Activated CD4-positive, alpha-beta memory T cell treated with anti-CD3 and anti-CD28 coated beads for 36 hours (primary cell): ENCODE measurements around the gene VMAC. TPM values are rescaled to one million over a fixed set of nuclear protein-coding genes. Genes with fewer than 3 reads are reported as not detected.

Source experiments
- CTCF ChIA-PET: fragments of 350-600 bp; sonication (Branson Sonifier 250); formaldehyde crosslinking; loops from one replicate; lab custom pipeline; 2021; ENCODE audit warnings: antibody characterized with exemption, inconsistent platforms; lab: Charles Lee
- POLR2A ChIA-PET: fragments of 350-600 bp; sonication (Branson Sonifier 250); formaldehyde crosslinking; loops from one replicate; lab custom pipeline; 2021; ENCODE audit warnings: antibody characterized with exemption; lab: Charles Lee
- DNase-seq: peaks from one replicate; pipeline ENCODE4 v3.0.0-alpha.2; 2020
- H3K27ac Mint-ChIP-seq: one replicate; pipeline ENCODE4 v1.8.0; 2021; ENCODE audit warnings: mixed read lengths
- H3K27me3 Mint-ChIP-seq: one replicate; pipeline ENCODE4 v1.8.0; 2021; ENCODE audit warnings: mixed read lengths
- H3K36me3 Mint-ChIP-seq: one replicate; pipeline ENCODE4 v1.8.0; 2021; ENCODE audit warnings: mixed read lengths
- H3K4me1 Mint-ChIP-seq: one replicate; pipeline ENCODE4 v1.8.0; 2021; ENCODE audit warnings: low read depth, mixed read lengths
- H3K4me3 Mint-ChIP-seq: one replicate; pipeline ENCODE4 v1.8.0; 2021; ENCODE audit warnings: mild to moderate bottlenecking, mixed read lengths
- H3K9me3 Mint-ChIP-seq: one replicate; pipeline ENCODE4 v1.8.0; 2021; ENCODE audit warnings: mixed read lengths
- intact Hi-C: fragments of 100-400 bp; cut with micrococcal nuclease; formaldehyde crosslinking; loops from one replicate; pipeline ENCODE4 v1.15.1; 2023
- total RNA-seq, 2 experiments: library from RNA; stranded (reverse); gene quantifications; one replicate each; pipeline ENCODE4 v1.2.3, GENCODE V29; 2021

The VMAC gene
- total RNA-seq, 2 experiments from 2014 or later, result 2.9 to 3.3 TPM

DNA sequence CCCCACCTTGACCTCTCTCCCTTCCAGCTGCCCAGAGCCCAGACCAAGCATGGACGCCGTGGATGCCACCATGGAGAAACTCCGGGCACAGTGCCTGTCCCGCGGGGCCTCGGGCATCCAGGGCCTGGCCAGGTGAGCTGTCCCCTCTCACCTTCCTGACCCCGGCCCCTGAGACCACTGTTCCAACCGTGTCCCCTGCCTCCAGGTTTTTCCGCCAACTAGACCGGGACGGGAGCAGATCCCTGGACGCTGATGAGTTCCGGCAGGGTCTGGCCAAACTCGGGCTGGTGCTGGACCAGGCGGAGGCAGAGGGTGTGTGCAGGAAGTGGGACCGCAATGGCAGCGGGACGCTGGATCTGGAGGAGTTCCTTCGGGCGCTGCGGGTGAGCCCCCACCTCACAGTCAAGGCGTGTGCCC is 9.7 kb downstream of the VMAC start:
- no peaks in the 10 kb centered on the region for H3K9me3 Mint-ChIP-seq
- H3K4me1 Mint-ChIP-seq, result no peaks in the 10 kb centered on the region
- H3K36me3 Mint-ChIP-seq, result peaks cover 5% of the 10 kb centered on the region
- H3K27ac Mint-ChIP-seq, result no peak overlapping the region
- H3K27me3 Mint-ChIP-seq, result no peaks in the 10 kb centered on the region
- ChIA-PET CTCF (no interaction called here), POLR2A (no interaction called here)
- no peak overlapping the region for H3K4me3 Mint-ChIP-seq
- intact Hi-C loops, result no loop called here
- DNase-seq, result no peak

DNA sequence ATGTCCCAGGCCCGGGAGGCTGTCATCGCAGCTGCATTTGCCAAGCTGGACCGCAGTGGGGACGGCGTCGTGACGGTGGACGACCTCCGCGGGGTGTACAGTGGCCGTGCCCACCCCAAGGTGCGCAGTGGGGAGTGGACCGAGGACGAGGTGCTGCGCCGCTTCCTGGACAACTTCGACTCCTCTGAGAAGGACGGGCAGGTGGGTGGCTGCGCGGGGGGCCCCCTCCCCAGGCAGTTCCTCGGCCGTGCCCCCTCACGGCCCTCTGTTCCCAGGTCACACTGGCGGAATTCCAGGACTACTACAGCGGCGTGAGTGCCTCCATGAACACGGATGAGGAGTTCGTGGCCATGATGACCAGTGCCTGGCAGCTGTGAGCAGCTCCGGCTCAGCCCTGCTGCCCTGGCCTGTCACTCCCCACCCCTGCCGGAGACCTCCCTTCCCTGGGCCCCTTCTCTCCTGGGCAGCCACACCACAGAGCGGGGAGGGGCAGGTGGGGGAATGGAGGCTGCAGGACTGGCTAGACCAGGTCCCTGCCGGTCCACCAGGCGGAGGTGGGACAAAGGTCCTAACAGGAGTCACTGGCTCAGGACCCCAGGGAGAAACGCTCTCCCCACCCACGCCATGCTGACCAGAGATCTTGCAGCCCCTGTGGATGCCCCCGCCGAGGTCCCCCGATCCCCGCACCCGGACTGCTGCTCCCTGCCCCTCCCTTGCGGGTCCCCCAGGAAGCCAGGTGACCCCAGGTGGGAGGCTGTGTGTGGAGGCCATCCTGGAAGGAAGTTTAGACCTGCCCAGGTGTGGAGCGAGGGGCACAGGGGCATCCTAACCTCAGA is 10.5 kb downstream of the VMAC start:
- intact Hi-C loops, result no loop called here
- no peaks in the 10 kb centered on the region for H3K4me1 Mint-ChIP-seq
- no peaks in the 10 kb centered on the region for H3K27me3 Mint-ChIP-seq
- no peak overlapping the region for H3K27ac Mint-ChIP-seq
- H3K9me3 Mint-ChIP-seq, result no peaks in the 10 kb centered on the region
- no peak for DNase-seq
- no peak overlapping the region for H3K4me3 Mint-ChIP-seq
- ChIA-PET POLR2A (no interaction called here), CTCF (no interaction called here)
- peaks cover 5% of the 10 kb centered on the region for H3K36me3 Mint-ChIP-seq

DNA sequence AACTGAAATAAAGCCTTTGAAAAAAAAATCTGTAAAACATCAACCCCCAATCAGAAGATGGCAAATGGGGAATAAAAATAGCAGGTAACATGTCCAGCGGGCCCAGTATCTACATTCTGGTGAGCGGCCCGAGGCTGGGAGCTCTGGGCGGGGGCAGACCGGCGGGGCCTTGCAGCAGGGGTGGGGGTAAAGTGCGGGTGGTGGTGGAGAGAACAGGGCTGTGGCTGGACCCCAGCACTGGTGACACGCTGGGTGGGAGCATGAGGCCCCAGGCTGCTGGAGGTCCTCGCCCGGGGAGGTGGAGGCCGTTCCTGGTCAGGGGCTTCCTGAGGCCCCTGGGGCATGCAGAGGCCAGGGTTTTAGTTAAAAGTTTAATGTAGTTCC is 11.1 kb downstream of the VMAC start:
- no peak for DNase-seq
- intact Hi-C loops, result no loop called here
- Mint-ChIP-seq H3K4me1 (no peaks in the 10 kb centered on the region), H3K27ac (no peak overlapping the region), H3K4me3 (no peak overlapping the region), H3K36me3 (peaks cover 5% of the 10 kb centered on the region), H3K9me3 (no peaks in the 10 kb centered on the region), H3K27me3 (no peaks in the 10 kb centered on the region)
- ChIA-PET CTCF (no interaction called here), POLR2A (no interaction called here)

DNA sequence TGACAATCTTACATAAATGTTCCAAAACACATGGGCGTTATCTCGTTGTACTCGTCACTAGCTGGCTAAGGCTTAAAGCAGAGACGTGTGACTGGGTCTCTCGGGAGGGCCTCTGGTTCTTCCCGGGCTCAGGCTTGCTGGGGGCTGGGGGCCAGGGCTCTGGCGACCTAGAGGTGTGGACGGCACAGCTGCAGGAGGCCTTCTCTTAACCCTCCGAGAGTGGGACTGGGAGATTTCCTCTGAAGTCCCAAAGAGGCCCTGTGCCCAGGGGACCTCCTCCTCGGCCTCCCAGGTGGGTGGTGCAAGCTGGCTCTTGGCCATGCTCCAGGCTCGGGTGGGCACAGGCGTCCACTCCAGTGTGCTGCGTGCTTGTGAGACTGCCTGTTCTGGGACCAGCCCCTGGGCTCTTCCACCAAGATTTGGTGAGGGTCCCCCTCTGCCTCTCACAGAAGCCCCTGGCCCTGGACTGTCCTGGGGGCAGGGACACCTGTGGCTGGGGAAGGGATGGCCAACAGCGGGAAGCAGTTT is 11.6 kb downstream of the VMAC start:
- Mint-ChIP-seq H3K27ac (no peak overlapping the region), H3K9me3 (no peaks in the 10 kb centered on the region), H3K27me3 (no peaks in the 10 kb centered on the region), H3K36me3 (peaks cover 5% of the 10 kb centered on the region), H3K4me1 (no peaks in the 10 kb centered on the region), H3K4me3 (no peak overlapping the region)
- intact Hi-C loops, result no loop called here
- ChIA-PET CTCF (no interaction called here), POLR2A (no interaction called here)
- DNase-seq, result no peak

DNA sequence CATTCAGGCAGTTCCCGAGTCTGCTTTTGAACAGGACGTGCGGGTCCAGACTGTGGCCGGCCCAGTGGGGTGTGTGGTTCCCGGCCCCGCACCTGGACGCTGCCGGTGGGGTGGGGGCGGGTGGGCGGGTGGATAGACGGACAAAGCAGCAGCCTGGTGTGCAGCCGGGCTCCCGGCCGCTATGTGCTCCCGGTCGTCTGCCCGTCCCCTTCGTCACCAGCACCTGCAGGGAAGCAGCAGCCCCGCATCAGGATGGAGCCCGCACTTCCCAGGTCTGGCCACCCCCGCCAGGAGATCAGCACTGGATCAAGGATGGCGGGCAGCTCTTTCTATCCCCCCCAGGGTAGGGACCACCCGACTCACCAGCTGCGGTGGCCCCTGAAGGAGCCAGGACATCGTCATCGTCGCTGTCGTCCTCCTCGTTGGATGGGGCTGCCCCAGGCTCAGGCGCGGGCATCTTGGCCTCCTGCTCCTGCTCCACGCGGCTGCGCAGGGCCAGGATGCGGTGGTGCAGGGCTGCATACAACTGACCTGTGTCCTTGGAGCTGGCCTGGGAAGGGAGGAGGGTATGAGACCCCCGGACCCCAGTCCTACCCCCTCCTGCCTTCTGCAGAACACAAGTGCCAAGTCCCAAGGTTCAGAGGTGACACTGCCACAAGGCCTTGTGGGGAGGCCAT is 12.9 kb downstream of the VMAC start:
- Mint-ChIP-seq H3K27ac (no peak overlapping the region), H3K9me3 (no peaks in the 10 kb centered on the region), H3K4me3 (no peak overlapping the region), H3K36me3 (peaks cover 10% of the 10 kb centered on the region), H3K4me1 (no peaks in the 10 kb centered on the region), H3K27me3 (no peaks in the 10 kb centered on the region)
- CTCF ChIA-PET, result no interaction called here
- DNase-seq, result no peak
- intact Hi-C loops, result no loop called here
- POLR2A ChIA-PET, result no interaction called here

DNA sequence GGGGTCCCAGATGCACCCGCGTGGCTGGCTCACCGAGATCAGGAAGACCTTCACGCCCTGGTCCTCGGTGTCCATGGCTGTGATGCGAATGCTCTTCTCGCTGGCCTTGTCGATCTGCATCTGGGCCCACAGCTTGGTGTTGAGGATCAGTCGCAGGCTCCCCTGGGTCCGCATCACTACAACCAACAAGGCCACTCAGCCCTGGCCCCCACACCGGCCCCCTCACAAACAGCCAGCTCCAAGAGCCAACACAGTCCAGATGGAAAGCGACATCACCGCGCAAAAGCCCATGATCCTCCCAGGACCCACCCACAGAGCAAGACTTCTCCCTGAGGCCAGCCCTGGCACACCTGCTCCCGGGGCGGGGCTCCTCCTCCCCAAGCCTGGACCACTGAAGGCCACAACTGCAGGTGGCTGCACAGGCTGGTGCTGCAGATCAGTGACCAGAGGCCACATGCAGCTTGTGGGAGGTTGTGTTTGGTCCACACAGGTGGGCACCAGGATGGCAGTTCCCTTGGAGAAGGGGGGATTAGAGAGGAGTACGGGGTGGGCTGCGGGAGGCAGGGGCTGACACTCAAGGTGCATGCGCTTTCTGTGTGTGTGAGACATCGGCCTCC is 13.9 kb downstream of the VMAC start:
- no peaks in the 10 kb centered on the region for H3K27me3 Mint-ChIP-seq
- H3K9me3 Mint-ChIP-seq, result no peaks in the 10 kb centered on the region
- H3K36me3 Mint-ChIP-seq, result peaks cover 18% of the 10 kb centered on the region
- ChIA-PET POLR2A (no interaction called here), CTCF (interaction anchor here (1.1 kb wide), 1 partner anchor 50 kb away, joined by 6 read pairs; no protein-coding TSS in a partner anchor)
- intact Hi-C loops, result no loop called here
- DNase-seq, result no peak
- H3K4me3 Mint-ChIP-seq, result no peak overlapping the region
- H3K4me1 Mint-ChIP-seq, result no peaks in the 10 kb centered on the region
- no peak overlapping the region for H3K27ac Mint-ChIP-seq

DNA sequence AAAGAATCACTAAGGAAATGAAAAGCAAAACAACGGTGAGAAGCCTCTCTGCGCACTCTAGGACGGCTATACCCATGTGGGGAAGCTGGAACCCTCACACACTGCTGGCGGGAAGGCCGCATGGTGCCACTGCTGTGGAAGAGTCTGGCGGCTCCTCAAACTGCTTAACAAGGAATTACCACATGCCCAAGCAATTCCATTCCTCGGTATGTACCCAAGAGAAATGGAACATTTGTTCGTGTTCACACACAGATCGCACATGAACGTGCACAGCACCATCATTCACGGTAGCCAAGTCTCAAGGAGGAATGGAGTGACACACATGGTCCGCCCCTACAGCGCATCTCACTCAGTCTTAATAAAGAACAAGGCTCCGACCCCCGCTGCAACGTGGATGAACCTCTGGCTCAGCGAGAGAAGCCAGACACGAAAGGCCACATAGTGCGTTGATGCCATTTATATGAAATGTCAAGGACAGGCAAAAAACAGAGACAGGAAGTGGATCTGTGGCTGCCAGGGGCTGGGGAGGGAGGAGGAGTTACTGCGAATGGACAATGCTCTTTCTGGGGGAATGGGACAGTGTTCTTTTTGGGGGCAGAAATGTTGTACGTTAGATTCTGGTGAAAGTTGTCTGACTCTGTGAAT is 17.0 kb downstream of the VMAC start:
- Mint-ChIP-seq H3K27me3 (no peaks in the 10 kb centered on the region), H3K4me3 (no peak overlapping the region), H3K27ac (no peak overlapping the region), H3K9me3 (no peaks in the 10 kb centered on the region), H3K4me1 (no peaks in the 10 kb centered on the region), H3K36me3 (peaks cover 23% of the 10 kb centered on the region)
- intact Hi-C loops, result no loop called here
- POLR2A ChIA-PET, result no interaction called here
- CTCF ChIA-PET, result no interaction called here
- no peak for DNase-seq

DNA sequence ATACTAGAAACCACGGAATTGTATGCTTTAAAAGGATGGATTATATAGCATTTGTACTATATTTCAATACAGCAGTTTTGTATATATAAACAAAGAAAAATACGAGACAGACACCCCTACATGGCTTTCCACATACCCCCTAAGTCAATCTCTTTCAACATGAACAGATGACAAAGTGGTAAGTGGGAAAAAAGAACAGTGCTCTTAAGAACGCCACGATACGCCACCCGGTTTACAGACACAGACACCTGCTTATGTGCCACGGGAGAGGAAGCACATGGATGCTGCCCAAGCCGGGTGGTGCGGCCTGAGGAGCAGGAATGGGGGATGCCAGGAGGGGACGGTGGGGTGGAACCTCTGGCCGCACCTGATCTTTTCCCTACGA is 17.5 kb downstream of the VMAC start:
- Mint-ChIP-seq H3K4me1 (no peaks in the 10 kb centered on the region), H3K27me3 (no peaks in the 10 kb centered on the region), H3K27ac (no peak overlapping the region), H3K4me3 (no peak overlapping the region), H3K36me3 (peaks cover 24% of the 10 kb centered on the region), H3K9me3 (no peaks in the 10 kb centered on the region)
- intact Hi-C loops, result no loop called here
- ChIA-PET CTCF (no interaction called here), POLR2A (no interaction called here)
- no peak for DNase-seq

DNA sequence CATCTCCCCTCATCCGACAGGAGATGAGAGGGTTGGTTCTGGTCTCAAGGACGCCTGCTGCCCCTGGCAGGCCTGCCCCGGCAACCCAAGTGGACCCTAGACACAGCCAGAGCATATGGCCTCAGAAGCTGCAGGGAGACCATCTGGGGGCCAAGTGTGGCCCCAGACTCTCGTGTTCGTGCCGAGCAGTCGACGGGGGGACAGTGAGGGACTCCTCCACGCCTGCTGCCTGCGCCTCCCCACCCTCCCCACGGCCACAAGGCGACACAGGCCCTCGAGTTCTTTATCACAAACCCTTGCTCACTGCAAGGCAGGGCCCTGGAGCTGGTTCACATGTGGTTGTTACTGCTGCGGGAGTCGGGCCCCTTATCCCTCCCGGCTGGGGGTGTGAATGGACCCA is 18.7 kb downstream of the VMAC start:
- H3K27me3 Mint-ChIP-seq, result no peaks in the 10 kb centered on the region
- peaks cover 27% of the 10 kb centered on the region for H3K36me3 Mint-ChIP-seq
- no peaks in the 10 kb centered on the region for H3K9me3 Mint-ChIP-seq
- CTCF ChIA-PET, result interaction anchor here (0.7 kb wide), 1 partner anchor 45 kb away, joined by 3 read pairs; no protein-coding TSS in a partner anchor
- intact Hi-C loops, result no loop called here
- DNase-seq, result no peak
- POLR2A ChIA-PET, result no interaction called here
- no peaks in the 10 kb centered on the region for H3K4me1 Mint-ChIP-seq
- H3K27ac Mint-ChIP-seq, result no peak overlapping the region
- H3K4me3 Mint-ChIP-seq, result no peak overlapping the region

DNA sequence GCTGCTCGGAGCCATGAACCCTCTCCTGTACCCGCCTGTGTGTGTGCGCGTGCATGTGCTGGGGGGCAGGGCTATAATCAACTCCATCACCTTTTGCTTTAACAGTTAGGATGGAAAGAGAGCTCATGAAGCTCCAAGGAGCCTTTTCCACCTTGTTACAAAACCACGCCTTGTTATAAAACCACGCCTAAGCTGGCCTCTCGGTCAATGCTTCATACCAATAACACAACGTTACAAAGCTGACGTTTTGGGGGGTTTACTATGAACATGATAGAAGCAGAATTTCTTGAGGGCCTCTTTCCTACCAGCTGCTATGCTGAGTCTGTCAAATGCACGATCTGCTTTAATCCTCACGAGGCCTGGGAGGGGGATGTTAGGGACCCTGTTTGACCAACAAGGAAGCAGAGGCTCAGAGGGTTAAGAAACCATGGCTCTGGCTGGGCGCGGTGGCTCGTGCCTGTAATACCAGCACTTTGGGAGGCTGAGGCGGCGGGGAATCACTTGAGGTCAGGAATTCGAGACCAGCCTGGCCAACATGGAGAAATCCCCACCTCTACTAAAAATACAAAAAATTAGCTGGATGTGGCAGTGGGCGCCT is 21.3 kb downstream of the VMAC start:
- ChIA-PET POLR2A (no interaction called here), CTCF (interaction anchor here (1.4 kb wide), 1 partner anchor 122 kb away, joined by 4 read pairs; no protein-coding TSS in a partner anchor)
- Mint-ChIP-seq H3K4me1 (no peaks in the 10 kb centered on the region), H3K36me3 (peaks cover 34% of the 10 kb centered on the region), H3K27me3 (no peaks in the 10 kb centered on the region), H3K27ac (no peak overlapping the region), H3K9me3 (no peaks in the 10 kb centered on the region), H3K4me3 (no peak overlapping the region)
- intact Hi-C loops, result no loop called here
- no peak for DNase-seq

DNA sequence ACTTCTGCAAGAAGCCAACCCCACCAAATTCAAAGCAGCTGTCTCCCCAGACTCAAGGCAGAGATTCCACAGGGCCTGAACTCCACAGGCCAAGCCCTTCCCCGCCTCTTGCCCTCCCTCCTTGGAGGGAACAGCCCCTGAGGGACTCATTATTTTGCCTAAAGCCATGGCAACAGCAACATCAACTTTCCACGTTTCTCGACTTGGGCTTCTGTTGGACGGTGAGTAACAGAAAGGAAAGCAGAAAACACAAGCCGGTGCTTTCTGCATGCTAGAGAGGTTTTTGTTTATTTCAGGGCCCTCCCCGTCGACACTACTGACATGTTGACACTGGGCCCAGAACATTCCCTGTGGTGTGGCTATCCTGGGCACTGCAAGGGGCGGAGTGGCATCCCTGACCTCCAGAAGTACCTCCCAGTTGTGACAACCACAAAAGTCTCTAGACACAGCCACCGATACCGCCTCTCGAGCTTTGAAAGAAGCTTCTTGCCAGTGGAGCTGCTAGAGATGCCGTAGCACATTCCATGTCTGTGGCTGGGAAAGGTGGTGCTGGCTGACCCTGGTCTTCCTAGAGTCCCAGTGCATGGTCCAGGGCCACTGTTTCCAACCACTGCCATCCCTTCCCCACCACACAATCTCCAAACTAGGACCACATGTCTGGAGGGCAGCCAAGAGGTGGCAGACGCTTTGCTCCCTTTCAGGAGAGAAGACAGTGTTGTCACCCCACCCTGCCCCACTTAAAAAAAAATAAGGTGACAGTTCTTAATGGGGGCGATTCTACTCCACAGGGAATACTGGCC is 22.2 kb downstream of the VMAC start:
- H3K36me3 Mint-ChIP-seq, result peaks cover 31% of the 10 kb centered on the region
- H3K4me3 Mint-ChIP-seq, result no peak overlapping the region
- H3K27me3 Mint-ChIP-seq, result no peaks in the 10 kb centered on the region
- H3K4me1 Mint-ChIP-seq, result no peaks in the 10 kb centered on the region
- no peak overlapping the region for H3K27ac Mint-ChIP-seq
- no peak for DNase-seq
- ChIA-PET POLR2A (no interaction called here), CTCF (no interaction called here)
- no peaks in the 10 kb centered on the region for H3K9me3 Mint-ChIP-seq
- intact Hi-C loops, result no loop called here
